ENCODE measurements around the gene RBM5. TPM values are rescaled to one million over a fixed set of nuclear protein-coding genes. Genes with fewer than 3 reads are reported as not detected.

Gene RBM5
- total RNA-seq, 1 donor from 2014 or later, result 84.5 TPM

DNA sequence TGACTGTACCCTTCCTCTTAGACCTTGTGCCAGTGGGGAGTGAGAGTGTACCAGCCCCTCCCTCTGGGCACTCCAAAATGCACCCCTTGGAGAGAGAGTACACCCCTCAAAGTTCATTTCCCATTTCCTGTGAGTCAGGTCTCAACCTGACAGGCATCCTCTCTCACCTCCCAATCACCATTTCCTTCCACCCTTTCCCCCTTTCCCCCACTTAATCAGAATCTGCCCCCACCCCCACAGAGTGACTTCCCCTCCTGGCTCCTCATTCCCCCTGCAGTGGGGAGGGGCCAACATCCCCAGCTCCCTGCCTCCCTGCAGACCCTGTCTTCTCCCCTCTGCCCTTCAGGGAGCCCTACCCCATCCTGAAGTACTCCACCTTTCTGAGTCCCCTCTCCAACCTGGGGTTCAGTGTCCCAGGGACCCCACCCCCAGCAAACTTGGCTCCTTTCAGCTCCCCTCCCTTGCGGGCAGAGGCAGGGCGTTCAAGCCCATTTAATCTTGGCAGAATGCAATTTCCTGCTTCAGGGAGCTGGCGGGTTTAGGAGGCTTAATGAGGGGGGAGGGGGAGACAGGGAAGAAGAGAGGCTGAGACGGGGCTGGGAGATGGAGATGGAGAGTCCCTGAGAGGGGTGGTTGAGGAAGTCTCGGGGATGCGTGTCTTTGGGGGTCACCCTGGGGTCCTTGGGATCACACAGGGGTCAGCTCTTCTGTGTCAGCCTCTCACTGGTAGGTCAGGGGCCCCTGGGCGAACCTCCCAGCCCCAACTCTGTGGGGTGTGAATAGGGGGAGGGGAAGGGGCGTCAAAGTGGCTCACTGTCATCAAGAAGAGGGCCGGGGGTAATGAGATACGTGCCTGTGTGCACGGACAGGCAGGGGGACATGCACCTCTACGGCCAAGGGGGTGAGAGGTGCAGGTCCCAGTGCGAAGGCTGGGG lies 49.8 kb downstream of the RBM5 start:
- Histone ChIP-seq H3K27me3 (ENCODE audit: control insufficient read depth, insufficient read depth, low read length) (peaks cover 5% of the 10 kb centered on the region), H3K36me3 (ENCODE audit: control insufficient read depth, insufficient read depth, low read length) (no peaks in the 10 kb centered on the region), H3K4me3 (ENCODE audit: low read depth, low read length) (no peak overlapping the region)
- TF ChIP-seq, protein P1, sequence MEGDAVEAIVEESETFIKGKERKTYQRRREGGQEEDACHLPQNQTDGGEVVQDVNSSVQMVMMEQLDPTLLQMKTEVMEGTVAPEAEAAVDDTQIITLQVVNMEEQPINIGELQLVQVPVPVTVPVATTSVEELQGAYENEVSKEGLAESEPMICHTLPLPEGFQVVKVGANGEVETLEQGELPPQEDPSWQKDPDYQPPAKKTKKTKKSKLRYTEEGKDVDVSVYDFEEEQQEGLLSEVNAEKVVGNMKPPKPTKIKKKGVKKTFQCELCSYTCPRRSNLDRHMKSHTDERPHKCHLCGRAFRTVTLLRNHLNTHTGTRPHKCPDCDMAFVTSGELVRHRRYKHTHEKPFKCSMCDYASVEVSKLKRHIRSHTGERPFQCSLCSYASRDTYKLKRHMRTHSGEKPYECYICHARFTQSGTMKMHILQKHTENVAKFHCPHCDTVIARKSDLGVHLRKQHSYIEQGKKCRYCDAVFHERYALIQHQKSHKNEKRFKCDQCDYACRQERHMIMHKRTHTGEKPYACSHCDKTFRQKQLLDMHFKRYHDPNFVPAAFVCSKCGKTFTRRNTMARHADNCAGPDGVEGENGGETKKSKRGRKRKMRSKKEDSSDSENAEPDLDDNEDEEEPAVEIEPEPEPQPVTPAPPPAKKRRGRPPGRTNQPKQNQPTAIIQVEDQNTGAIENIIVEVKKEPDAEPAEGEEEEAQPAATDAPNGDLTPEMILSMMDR (IDR thresholded peaks at IDR 0.05; ENCODE audit: insufficient read depth, low read length, poor library complexity, severe bottlenecking), result no peak
- DNase-seq (ENCODE audit: low read depth), result no peak

DNA sequence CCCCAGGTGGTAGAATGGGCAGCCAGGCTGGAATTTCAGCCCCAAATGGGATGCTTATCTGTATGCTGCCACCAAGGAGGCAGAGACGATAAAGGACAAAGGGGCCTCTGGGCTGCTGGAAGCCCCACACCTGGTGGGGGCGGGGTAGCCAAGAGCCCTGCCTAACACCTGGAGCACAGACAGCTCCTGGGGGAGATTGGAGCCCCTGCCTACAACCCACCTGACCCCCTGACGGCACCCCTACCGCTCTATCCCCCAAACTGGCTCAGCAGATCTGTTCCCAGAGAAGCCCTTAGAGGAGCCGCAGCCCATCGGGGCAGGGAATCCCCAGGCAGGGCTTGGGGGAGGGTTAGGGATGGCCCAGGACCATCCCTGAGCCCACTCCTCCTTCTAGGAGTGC lies 50.6 kb downstream of the RBM5 start:
- Histone ChIP-seq H3K27me3 (ENCODE audit: control insufficient read depth, insufficient read depth, low read length) (peaks cover 5% of the 10 kb centered on the region), H3K36me3 (ENCODE audit: control insufficient read depth, insufficient read depth, low read length) (no peaks in the 10 kb centered on the region), H3K4me3 (ENCODE audit: low read depth, low read length) (no peak overlapping the region)
- TF ChIP-seq, protein P1 (IDR thresholded peaks at IDR 0.05; ENCODE audit: insufficient read depth, low read length, poor library complexity, severe bottlenecking), result no peak
- DNase-seq (ENCODE audit: low read depth), result no peak

DNA sequence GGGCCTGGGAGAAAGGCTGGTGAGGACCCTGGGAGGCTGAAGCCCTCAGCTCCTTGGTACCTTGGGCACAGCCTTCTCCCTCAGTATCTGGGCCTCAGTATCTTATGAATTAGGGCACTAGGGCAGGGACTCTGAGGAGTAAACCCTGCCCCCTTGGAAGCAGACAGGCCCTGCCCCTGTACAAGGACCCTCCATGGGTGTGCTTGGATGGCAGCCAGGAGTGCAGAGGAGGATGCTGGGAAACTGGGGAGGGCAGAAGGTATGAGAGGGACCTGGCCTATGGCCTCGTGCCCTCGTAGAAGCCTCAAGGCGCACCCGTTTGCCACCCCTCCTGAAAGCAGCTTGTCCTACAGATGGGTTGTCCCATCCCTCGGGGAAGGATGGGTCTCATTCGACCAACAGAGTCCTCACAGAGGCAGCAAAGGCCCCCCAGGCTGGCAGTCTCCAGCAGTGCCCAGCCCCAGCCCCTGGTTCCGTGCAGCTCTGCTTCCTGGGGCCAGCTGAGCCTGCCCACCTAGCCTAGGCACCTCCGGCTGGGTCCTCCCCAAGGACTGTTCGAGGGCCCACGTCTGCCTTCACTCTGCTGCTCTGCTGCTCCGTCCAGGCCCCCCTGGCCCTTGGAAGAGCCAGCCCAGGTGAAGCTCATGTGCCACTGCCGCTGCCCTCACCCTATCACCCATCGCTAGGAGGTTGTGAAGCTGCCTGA lies 51.2 kb downstream of the RBM5 start:
- TF ChIP-seq, protein P1 (IDR thresholded peaks at IDR 0.05; ENCODE audit: insufficient read depth, low read length, poor library complexity, severe bottlenecking), result no peak
- H3K4me3 ChIP-seq (ENCODE audit: low read depth, low read length), result no peak overlapping the region

DNA sequence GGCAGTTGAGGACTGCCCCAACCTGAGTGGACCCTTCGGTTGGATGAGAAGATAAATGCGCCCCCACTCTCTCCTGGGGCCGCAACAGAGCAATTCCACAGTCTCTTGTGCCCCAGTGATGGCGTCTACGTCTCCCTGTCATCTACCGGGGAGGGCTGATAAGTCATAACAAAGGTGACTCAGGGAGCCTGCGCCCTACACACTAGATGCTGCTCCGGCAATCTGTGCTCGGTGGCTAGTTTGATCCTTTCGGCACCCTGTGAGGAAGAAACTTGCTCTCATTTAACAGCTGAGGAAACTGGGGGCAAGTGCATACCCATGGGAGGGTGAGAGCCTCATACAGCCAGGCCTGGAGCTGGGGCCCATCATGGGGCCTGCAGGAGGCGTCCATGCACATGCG lies 52.3 kb downstream of the RBM5 start:
- H3K36me3 ChIP-seq (ENCODE audit: control insufficient read depth, insufficient read depth, low read length), result no peaks in the 10 kb centered on the region
- TF ChIP-seq, protein P1 (IDR thresholded peaks at IDR 0.05; ENCODE audit: insufficient read depth, low read length, poor library complexity, severe bottlenecking), result no peak
- no peak for DNase-seq (ENCODE audit: low read depth)
- H3K4me3 ChIP-seq (ENCODE audit: low read depth, low read length), result no peak overlapping the region
- no peaks in the 10 kb centered on the region for H3K27me3 ChIP-seq (ENCODE audit: control insufficient read depth, insufficient read depth, low read length)

More for the DNA sequence above, 51.2 kb downstream of the RBM5 start:
- Histone ChIP-seq H3K36me3 (ENCODE audit: control insufficient read depth, insufficient read depth, low read length) (no peaks in the 10 kb centered on the region), H3K27me3 (ENCODE audit: control insufficient read depth, insufficient read depth, low read length) (peaks cover 3% of the 10 kb centered on the region)
- DNase-seq (ENCODE audit: low read depth), result no peak

DNA sequence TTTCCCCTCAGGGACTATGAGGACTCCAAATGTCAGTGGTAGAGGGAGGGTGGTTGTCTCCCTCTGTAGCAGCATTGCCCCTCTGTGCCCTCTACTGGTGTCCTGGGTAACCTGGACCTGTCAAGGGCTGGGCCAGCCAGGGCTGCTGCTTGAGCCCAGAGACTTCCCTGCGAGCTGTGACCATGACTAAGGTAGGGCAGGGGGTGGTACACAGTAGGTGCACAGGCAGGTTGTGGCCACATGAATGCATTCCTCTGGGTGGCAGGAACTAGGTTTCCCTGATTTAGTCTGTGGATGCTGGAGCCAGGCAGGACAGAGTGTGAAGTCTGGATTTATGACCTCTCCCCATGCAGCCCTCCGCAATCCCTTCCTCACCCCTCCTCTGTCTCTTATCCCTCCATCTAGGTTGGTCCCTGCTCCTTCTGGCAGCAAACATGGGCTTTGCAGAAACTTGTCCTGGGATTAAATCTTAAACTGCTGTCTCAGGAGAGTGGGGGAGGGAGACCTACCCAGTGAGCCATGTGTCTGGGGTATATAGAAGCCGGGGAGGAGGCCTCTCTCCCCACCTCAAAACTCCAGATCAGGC lies 57.7 kb downstream of the RBM5 start:
- no peak overlapping the region for H3K4me3 ChIP-seq (ENCODE audit: low read depth, low read length)
- DNase-seq (ENCODE audit: low read depth), result no peak
- no peaks in the 10 kb centered on the region for H3K27me3 ChIP-seq (ENCODE audit: control insufficient read depth, insufficient read depth, low read length)
- no peaks in the 10 kb centered on the region for H3K36me3 ChIP-seq (ENCODE audit: control insufficient read depth, insufficient read depth, low read length)
- TF ChIP-seq, protein P1 (IDR thresholded peaks at IDR 0.05; ENCODE audit: insufficient read depth, low read length, poor library complexity, severe bottlenecking), result no peak

All from kidney epithelial cell (primary cell).